A549 (cell line): ENCODE results near the gene NEGR1. TPM values are rescaled to one million over a fixed set of nuclear protein-coding genes. Genes with fewer than 3 reads are reported as not detected.

Experiments used
- ATAC-seq, 2 experiments: fragments of 200-7000 bp in 1 of 2; fragments of >200 bp in 1 of 2; cut with Nextera tagmentation in 1 of 2; cut with Tn5 transposase in 1 of 2; 3 replicates each; pipeline versions ENCODE4 v1.8.0 to v1.9.1; 2018 to 2020; ENCODE audit warnings: mild to moderate bottlenecking in 1 of 2, moderate library complexity in 1 of 2
- CTCF ChIA-PET: fragments of 300-600 bp; sonication (Branson Sonifier 250); formaldehyde crosslinking; extraction: SDS; loops from one replicate; lab custom pipeline; 2021; ENCODE audit warnings: antibody characterized with exemption, inconsistent platforms; lab: Yijun Ruan, JAX
- POLR2A ChIA-PET: fragments of 350-600 bp; formaldehyde crosslinking; extraction: SDS; loops from one replicate; lab custom pipeline; 2021; ENCODE audit warnings: antibody characterized with exemption, inconsistent platforms; lab: Yijun Ruan, JAX
- DNase-seq, 2 experiments: peaks; one replicate each; pipeline versions ENCODE4 v3.0.0 to v3.0.0-alpha.2; 2011 to 2016; ENCODE audit warnings: low read depth in 1 of 2, low spot score in 1 of 2
- FAIRE-seq: peaks from 2 replicates; lab custom pipeline; 2011; peaks lifted over from hg19 to GRCh38; lab: Jason Lieb, UNC
- H3K27ac ChIP-seq, 2 experiments: fragments of >200 bp; sonication (Bioruptor Twin); formaldehyde crosslinking; 3 replicates each; pipeline ENCODE4 v1.5.1; 2016 to 2017
- H3K4me1 ChIP-seq: fragments of >200 bp; sonication (Bioruptor Twin); formaldehyde crosslinking; 3 replicates; pipeline ENCODE4 v1.6.1; 2016
- H3K4me2 ChIP-seq: fragments of >200 bp; sonication (Bioruptor Twin); formaldehyde crosslinking; 3 replicates; pipeline ENCODE4 v1.6.1; 2016
- H3K4me3 ChIP-seq: fragments of >200 bp; sonication (Bioruptor Twin); formaldehyde crosslinking; 3 replicates; pipeline ENCODE4 v1.5.1; 2016
- H3K9me3 ChIP-seq: fragments of >200 bp; sonication (Bioruptor Twin); formaldehyde crosslinking; 3 replicates; pipeline ENCODE4 v1.6.1; 2016
- CEBPB ChIP-seq, 2 experiments: fragments of >200 bp in 1 of 2; sonication (Bioruptor Twin) in 1 of 2; formaldehyde crosslinking in 1 of 2; IDR thresholded peaks; 2 replicates each; pipeline ENCODE4 v1.6.1; 2012 to 2016
- CHD2 ChIP-seq: fragments of 150-350 bp; IDR thresholded peaks from 2 replicates; pipeline ENCODE4 v1.6.1; 2014; ENCODE audit warnings: low read length; ENCODE audit not compliant: partially characterized antibody
- CHD4 ChIP-seq: fragments of 200-600 bp; sonication (generic); IDR thresholded peaks from 2 replicates; pipeline ENCODE4 v1.6.1; 2016; ENCODE audit warnings: antibody characterized with exemption, mild to moderate bottlenecking, borderline replicate concordance
- EHF ChIP-seq: fragments of 250-450 bp; sonication (Bioruptor Pico); IDR thresholded peaks from 2 replicates; pipeline ENCODE4 v1.5.0; 2020; ENCODE audit warnings: mild to moderate bottlenecking
- EHMT2 ChIP-seq: fragments of 200-600 bp; sonication (generic); IDR thresholded peaks from 2 replicates; pipeline ENCODE4 v1.6.1; 2016; ENCODE audit warnings: antibody characterized with exemption, low read depth, mild to moderate bottlenecking, moderate library complexity
- EP300 ChIP-seq, 2 experiments: fragments of >200 bp; sonication (Bioruptor Twin); formaldehyde crosslinking; IDR thresholded peaks; 2 replicates in 1 of 2; 3 replicates in 1 of 2; pipeline ENCODE4 v1.6.1; 2016 to 2017
- FOSL2 ChIP-seq, 2 experiments: fragments of 450-650 bp in 1 of 2; fragments of >200 bp in 1 of 2; sonication (Bioruptor Twin) in 1 of 2; formaldehyde crosslinking; IDR thresholded peaks; 2 replicates each; pipeline versions ENCODE4 v1.5.0 to v1.6.1; 2016 to 2020; ENCODE audit warnings: mild to moderate bottlenecking in 1 of 2, moderate library complexity in 1 of 2
- HEYL ChIP-seq: fragments of 250-450 bp; sonication (Bioruptor Pico); IDR thresholded peaks from 2 replicates; pipeline ENCODE4 v1.8.0; 2021; ENCODE audit warnings: mild to moderate bottlenecking, moderate library complexity
- JUN ChIP-seq, 2 experiments: fragments of >200 bp; sonication (Bioruptor Twin); formaldehyde crosslinking; IDR thresholded peaks; 2 replicates in 1 of 2; 3 replicates in 1 of 2; pipeline ENCODE4 v1.6.1; 2016 to 2017
- JUNB ChIP-seq: fragments of >200 bp; sonication (Bioruptor Twin); formaldehyde crosslinking; IDR thresholded peaks from 2 replicates; pipeline ENCODE4 v1.6.1; 2016
- KDM1A ChIP-seq: fragments of 200-600 bp; sonication (generic); IDR thresholded peaks from 2 replicates; pipeline ENCODE4 v1.6.1; 2016; ENCODE audit warnings: low read depth, mild to moderate bottlenecking
- MAZ ChIP-seq: fragments of 150-350 bp; IDR thresholded peaks from 2 replicates; pipeline ENCODE4 v1.6.1; 2014; ENCODE audit warnings: antibody characterized with exemption, low read depth, low read length, borderline replicate concordance
- POLR2A ChIP-seq: IDR thresholded peaks from 2 replicates; pipeline ENCODE4 v1.6.1; 2012; ENCODE audit warnings: mild to moderate bottlenecking, low read length
- POLR2AphosphoS2 ChIP-seq: conservative IDR thresholded peaks from 2 replicates; pipeline ENCODE4 v1.6.1; 2012; ENCODE audit warnings: low read length, improper control_type of control experiment, inconsistent platforms
- RAD21 ChIP-seq, 2 experiments: fragments of >200 bp in 1 of 2; sonication (Bioruptor Twin) in 1 of 2; formaldehyde crosslinking in 1 of 2; IDR thresholded peaks in 1 of 2; conservative IDR thresholded peaks in 1 of 2; 2 replicates in 1 of 2; 3 replicates in 1 of 2; pipeline ENCODE4 v1.6.1; 2012 to 2018; ENCODE audit warnings: inconsistent platforms in 1 of 2
- RARB ChIP-seq: fragments of 250-450 bp; sonication (Bioruptor Pico); IDR thresholded peaks from 2 replicates; pipeline ENCODE4 v1.8.0; 2021; ENCODE audit warnings: mild to moderate bottlenecking, moderate library complexity
- REST ChIP-seq: fragments of 200-600 bp; sonication (generic); IDR thresholded peaks from 2 replicates; pipeline ENCODE4 v1.6.1; 2016; ENCODE audit warnings: antibody characterized with exemption, mild to moderate bottlenecking, moderate library complexity
- SMC3 ChIP-seq: fragments of >200 bp; sonication (Bioruptor Twin); formaldehyde crosslinking; IDR thresholded peaks from 3 replicates; pipeline ENCODE4 v1.6.1; 2018; ENCODE audit warnings: inconsistent platforms
- SREBF2 ChIP-seq: fragments of 450-650 bp; IDR thresholded peaks from 2 replicates; pipeline ENCODE4 v1.6.1; 2014; ENCODE audit warnings: mild to moderate bottlenecking, moderate library complexity
- ZNF302 ChIP-seq: fragments of 250-450 bp; sonication (Bioruptor Pico); IDR thresholded peaks from 2 replicates; pipeline ENCODE4 v1.9.0; 2021; ENCODE audit warnings: inconsistent platforms, mild to moderate bottlenecking, moderate library complexity
- WGBS: methylation state at CpG from one replicate; pipeline ENCODE4 v1.1.6; 2017; ENCODE audit errors: missing lambda C conversion rate; 5-methylcytosine and 5-hydroxymethylcytosine counted together
- polyA plus RNA-seq, 4 experiments: library from polyadenylated mRNA; depleted of rRNA in 3 of 4; stranded (reverse); fragments of >200 nt; fragmentation: RNase III in 1 of 4; extraction: RNeasy Plus Mini Kit Qiagen cat#74134 plus additional on column Dnase treatment in 1 of 4; gene quantifications; 2 replicates in 3 of 4; 3 replicates in 1 of 4; pipeline ENCODE4 v1.2.3, GENCODE V29; 2011 to 2017
- TF ChIP-seq, protein P1 (sequence below): fragments of 250-450 bp; sonication (Bioruptor Pico); IDR thresholded peaks from 2 replicates; pipeline ENCODE4 v1.5.0; 2021; ENCODE audit warnings: mild to moderate bottlenecking, moderate library complexity, borderline replicate concordance
- TF ChIP-seq, protein P2 (sequence below): IDR thresholded peaks from 2 replicates; pipeline ENCODE4 v1.6.1; 2012; ENCODE audit warnings: low read depth, borderline replicate concordance
- TF ChIP-seq, protein P3 (sequence below): fragments of 450-650 bp; IDR thresholded peaks from 2 replicates; pipeline ENCODE4 v1.6.1; 2014; ENCODE audit warnings: antibody characterized with exemption

The NEGR1 gene
- polyA plus RNA-seq, 2 of the 4 experiments (the other 2 are of a cell fraction) = not detected

DNA sequence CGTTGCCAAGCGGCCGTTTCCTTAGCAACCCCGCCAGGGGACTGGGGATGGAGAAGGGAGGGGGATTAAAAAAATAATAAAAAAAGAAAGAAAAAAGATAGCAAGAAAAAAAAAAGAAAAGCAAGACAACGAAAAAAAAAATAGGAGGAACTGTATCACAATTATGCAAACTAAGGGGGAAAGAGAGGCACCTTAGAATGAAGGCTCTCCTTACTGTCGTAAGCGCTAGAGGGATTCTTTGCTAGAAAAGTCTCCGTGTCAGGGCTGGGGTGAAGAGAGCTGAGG lies 625 bp upstream of the NEGR1 start:
- Histone ChIP-seq H3K9me3 (no peaks in the 10 kb centered on the region), H3K27ac (peak overlapping the region in 1 of 2 experiments; percentile 75; a peak in 4 of 6 replicates), H3K4me1 (peaks cover 7% of the 10 kb centered on the region; the same call in 2 of the 3 replicates), H3K4me2 (peak overlapping the region; percentile 85), H3K4me3 (peak overlapping the region; percentile 60)
- TF ChIP-seq POLR2A = no peak
- TF ChIP-seq, protein P1, sequence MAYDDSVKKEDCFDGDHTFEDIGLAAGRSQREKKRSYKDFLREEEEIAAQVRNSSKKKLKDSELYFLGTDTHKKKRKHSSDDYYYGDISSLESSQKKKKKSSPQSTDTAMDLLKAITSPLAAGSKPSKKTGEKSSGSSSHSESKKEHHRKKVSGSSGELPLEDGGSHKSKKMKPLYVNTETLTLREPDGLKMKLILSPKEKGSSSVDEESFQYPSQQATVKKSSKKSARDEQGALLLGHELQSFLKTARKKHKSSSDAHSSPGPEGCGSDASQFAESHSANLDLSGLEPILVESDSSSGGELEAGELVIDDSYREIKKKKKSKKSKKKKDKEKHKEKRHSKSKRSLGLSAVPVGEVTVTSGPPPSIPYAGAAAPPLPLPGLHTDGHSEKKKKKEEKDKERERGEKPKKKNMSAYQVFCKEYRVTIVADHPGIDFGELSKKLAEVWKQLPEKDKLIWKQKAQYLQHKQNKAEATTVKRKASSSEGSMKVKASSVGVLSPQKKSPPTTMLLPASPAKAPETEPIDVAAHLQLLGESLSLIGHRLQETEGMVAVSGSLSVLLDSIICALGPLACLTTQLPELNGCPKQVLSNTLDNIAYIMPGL (CRISPR knock-in tag) = no peak
- TF ChIP-seq, protein P2, sequence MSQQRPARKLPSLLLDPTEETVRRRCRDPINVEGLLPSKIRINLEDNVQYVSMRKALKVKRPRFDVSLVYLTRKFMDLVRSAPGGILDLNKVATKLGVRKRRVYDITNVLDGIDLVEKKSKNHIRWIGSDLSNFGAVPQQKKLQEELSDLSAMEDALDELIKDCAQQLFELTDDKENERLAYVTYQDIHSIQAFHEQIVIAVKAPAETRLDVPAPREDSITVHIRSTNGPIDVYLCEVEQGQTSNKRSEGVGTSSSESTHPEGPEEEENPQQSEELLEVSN = no peak
- no peak for TF ChIP-seq JUN (IDR thresholded peaks at IDR 0.05)
- TF ChIP-seq EHMT2 = no peak
- no peak for TF ChIP-seq POLR2AphosphoS2
- no peak for TF ChIP-seq CHD2
- TF ChIP-seq MAZ = no peak
- no peak for TF ChIP-seq ZNF302 (CRISPR knock-in tag)
- TF ChIP-seq CEBPB (IDR thresholded peaks at IDR 0.05) = no peak
- no peak for TF ChIP-seq FOSL2 (IDR thresholded peaks at IDR 0.05)
- TF ChIP-seq FOSL2 (CRISPR knock-in tag; IDR thresholded peaks at IDR 0.05) = no peak
- TF ChIP-seq HEYL = no peak
- no peak for TF ChIP-seq CHD4
- TF ChIP-seq SREBF2 = no peak
- no peak for TF ChIP-seq EP300 (IDR thresholded peaks at IDR 0.05)
- TF ChIP-seq JUNB = no peak
- TF ChIP-seq EHF (CRISPR knock-in tag) = no peak
- CTCF ChIA-PET = interaction anchor here (0.9 kb wide), 1 partner anchor 16 kb away, joined by 4 read pairs; no protein-coding TSS in a partner anchor
- POLR2A ChIA-PET = no interaction called here
- WGBS = 25% methylated on average over 4 of the region's 8 CpGs
- ATAC-seq (peak in 1 of 2 experiments; percentile 13; a peak in 2 of 6 replicates), FAIRE-seq (no peak), DNase-seq (no peak)

DNA sequence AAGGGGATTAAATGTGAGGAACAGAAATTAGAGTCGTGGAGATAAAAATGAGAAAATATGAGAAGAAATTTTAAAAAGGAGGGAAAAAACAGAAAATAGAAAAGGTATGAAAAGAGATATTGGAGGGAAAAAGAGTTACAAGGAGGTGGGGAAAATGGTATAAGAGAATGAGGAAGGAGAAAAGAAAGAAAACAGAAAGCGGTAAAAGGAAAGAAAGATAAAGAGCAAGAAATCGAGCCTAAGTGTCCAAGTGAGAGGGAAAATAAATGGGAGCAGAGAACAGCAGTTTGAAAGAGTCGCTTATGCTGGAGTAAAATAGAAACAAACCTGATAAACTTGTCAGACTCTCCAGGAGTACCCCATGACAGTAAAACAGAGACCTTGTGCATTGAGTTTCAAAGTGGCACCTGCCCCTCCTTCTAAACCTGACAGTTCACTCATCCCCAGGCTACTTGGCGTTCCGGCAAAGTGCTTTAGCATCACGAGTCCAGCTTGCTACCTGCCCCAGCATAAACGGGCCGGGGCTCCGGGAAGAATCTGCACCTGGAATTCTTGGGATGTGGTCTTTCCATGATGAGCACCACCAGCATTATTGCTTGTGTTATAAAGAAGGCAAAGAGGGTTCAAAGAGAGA lies 585 bp downstream of the NEGR1 start:
- Histone ChIP-seq H3K4me3 (peak overlapping the region; percentile 60), H3K9me3 (no peaks in the 10 kb centered on the region), H3K27ac (no peak overlapping the region), H3K4me1 (peaks cover 7% of the 10 kb centered on the region; the same call in 2 of the 3 replicates), H3K4me2 (peak overlapping the region; percentile 85)
- WGBS = 11% methylated on average over 10 of the region's 10 CpGs
- FAIRE-seq = no peak
- DNase-seq = no peak
- ChIA-PET CTCF (no interaction called here), POLR2A (no interaction called here)
- no peak for ATAC-seq
- TF ChIP-seq SMC3 = no peak
- no peak for TF ChIP-seq EHF (CRISPR knock-in tag)
- TF ChIP-seq, protein P3, sequence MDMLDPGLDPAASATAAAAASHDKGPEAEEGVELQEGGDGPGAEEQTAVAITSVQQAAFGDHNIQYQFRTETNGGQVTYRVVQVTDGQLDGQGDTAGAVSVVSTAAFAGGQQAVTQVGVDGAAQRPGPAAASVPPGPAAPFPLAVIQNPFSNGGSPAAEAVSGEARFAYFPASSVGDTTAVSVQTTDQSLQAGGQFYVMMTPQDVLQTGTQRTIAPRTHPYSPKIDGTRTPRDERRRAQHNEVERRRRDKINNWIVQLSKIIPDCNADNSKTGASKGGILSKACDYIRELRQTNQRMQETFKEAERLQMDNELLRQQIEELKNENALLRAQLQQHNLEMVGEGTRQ = no peak
- TF ChIP-seq RAD21 (conservative IDR thresholded peaks at IDR 0.05 in 1 of 2, IDR thresholded peaks at IDR 0.05 in 1 of 2) = no peak
- TF ChIP-seq REST = no peak
- TF ChIP-seq KDM1A = no peak
- TF ChIP-seq POLR2AphosphoS2 = no peak
- TF ChIP-seq RARB (CRISPR knock-in tag) = no peak
